Fibroblast of skin of left biceps (primary cell): ENCODE data around the gene TACC2.
A peak's percentile ranks its signal among the peaks of the same experiment; 100 is the strongest.

Experiments
- DNase-seq, 2 experiments: peaks; one replicate each; pipeline ENCODE4 v3.0.0-alpha.2; 2013; ENCODE audit warnings: low read depth in 2 of 2

The TACC2 gene

GRCh38 chr10:122030200-122030552, 41.2 kb downstream of the TACC2 start:
- no peak for DNase-seq

GRCh38 chr10:122033224-122033926, 44.4 kb downstream of the TACC2 start:
- no peak for DNase-seq

- no peak for DNase-seq
Observed at GRCh38 chr10:122034149-122034756, 45.3 kb downstream of the TACC2 start.

- DNase-seq: no peak
Observed at GRCh38 chr10:122040786-122041185, 51.8 kb downstream of the TACC2 start.

- DNase-seq: no peak
Observed at GRCh38 chr10:122042836-122043235, 53.9 kb downstream of the TACC2 start.

- DNase-seq: no peak
Observed at GRCh38 chr10:122044045-122044661, 55.2 kb downstream of the TACC2 start.

GRCh38 chr10:122044713-122045112, 55.8 kb downstream of the TACC2 start:
- no peak for DNase-seq

GRCh38 chr10:122045212-122045611, 56.2 kb downstream of the TACC2 start:
- no peak for DNase-seq

- no peak for DNase-seq
Observed at GRCh38 chr10:122047560-122047959, 58.6 kb downstream of the TACC2 start.

GRCh38 chr10:122049076-122049475, 60.1 kb downstream of the TACC2 start:
- no peak for DNase-seq

GRCh38 chr10:122050311-122050710, 61.3 kb downstream of the TACC2 start:
- no peak for DNase-seq

GRCh38 chr10:122050811-122051210, 61.8 kb downstream of the TACC2 start:
- DNase-seq: no peak

- DNase-seq: peak; percentile 15
Observed at GRCh38 chr10:122051609-122052385, 62.8 kb downstream of the TACC2 start.

GRCh38 chr10:122052701-122053100, 63.7 kb downstream of the TACC2 start:
- DNase-seq: no peak

GRCh38 chr10:122053314-122053713, 64.4 kb downstream of the TACC2 start:
- no peak for DNase-seq

GRCh38 chr10:122054048-122055025, 65.4 kb downstream of the TACC2 start:
- DNase-seq: no peak

- DNase-seq: no peak
Observed at GRCh38 chr10:122055252-122055651, 66.3 kb downstream of the TACC2 start.

- no peak for DNase-seq
Observed at GRCh38 chr10:122056431-122057094, 67.6 kb downstream of the TACC2 start.

GRCh38 chr10:122057841-122058413, 69.0 kb downstream of the TACC2 start:
- no peak for DNase-seq

- DNase-seq: no peak
Observed at GRCh38 chr10:122060250-122060649, 71.3 kb downstream of the TACC2 start.
